PC-9 (cell line): Measurements from ENCODE around the gene ANO2. TPM values are rescaled to one million over a fixed set of nuclear protein-coding genes. Genes with fewer than 3 reads are reported as not detected.

Source experiments
- BruUV-seq: library from RNA; stranded (reverse); fragments of 400-500 nt; replicated peaks from 2 replicates; lab custom pipeline; 2021; lab: Mats Ljungman, UMichigan
- CTCF ChIA-PET: fragments of 300-600 bp; sonication (Branson Sonifier 250); formaldehyde crosslinking; loops from one replicate; lab custom pipeline; 2022; ENCODE audit warnings: antibody characterized with exemption; lab: Charles Lee
- POLR2A ChIA-PET: fragments of 300-600 bp; sonication (Branson Sonifier 250); formaldehyde crosslinking; loops from one replicate; lab custom pipeline; 2022; ENCODE audit warnings: antibody characterized with exemption; ENCODE audit not compliant: unreplicated experiment; lab: Charles Lee
- DNase-seq, 2 experiments: peaks; one replicate each; pipeline versions ENCODE4 v3.0.0 to v3.0.0-alpha.2; 2015 to 2022; ENCODE audit warnings: mixed read lengths in 1 of 2
- H2AFZ ChIP-seq: fragments of 200-600 bp; sonication (generic); 2 replicates; pipeline ENCODE4 v1.8.1; 2017; ENCODE audit warnings: antibody characterized with exemption
- H3F3A ChIP-seq: fragments of 200-600 bp; sonication (generic); 2 replicates; pipeline ENCODE4 v1.8.1; 2017; ENCODE audit warnings: antibody characterized with exemption, mild to moderate bottlenecking, low read depth; ENCODE audit not compliant: insufficient read depth
- H3K27ac ChIP-seq: fragments of 200-600 bp; sonication (generic); 2 replicates; pipeline ENCODE4 v1.6.1; 2016; ENCODE audit warnings: mixed run types
- H3K27me3 ChIP-seq: fragments of 200-600 bp; sonication (generic); 2 replicates; pipeline ENCODE4 v1.6.1; 2016; ENCODE audit warnings: low read depth, mixed run types; ENCODE audit not compliant: insufficient read depth
- H3K36me3 ChIP-seq: fragments of 200-600 bp; sonication (generic); 2 replicates; pipeline ENCODE4 v1.6.1; 2016; ENCODE audit warnings: low read depth, mixed run types
- H3K4me1 ChIP-seq: fragments of 200-600 bp; sonication (generic); replicated peaks from 2 replicates; pipeline ENCODE4 v1.6.1; 2016; ENCODE audit warnings: mixed run types; ENCODE audit not compliant: insufficient read depth
- H3K4me2 ChIP-seq: fragments of 200-600 bp; sonication (generic); 2 replicates; pipeline ENCODE4 v1.6.1; 2017; ENCODE audit warnings: mixed run types
- H3K4me3 ChIP-seq: fragments of 200-600 bp; sonication (generic); 2 replicates; pipeline ENCODE4 v1.6.1; 2016; ENCODE audit warnings: mixed run types
- H3K79me2 ChIP-seq: fragments of 200-600 bp; sonication (generic); 2 replicates; pipeline ENCODE4 v1.6.1; 2017; ENCODE audit warnings: low read depth, mixed run types
- H3K9me2 ChIP-seq: fragments of 200-600 bp; sonication (generic); 2 replicates; pipeline ENCODE4 v1.8.1; 2017; ENCODE audit warnings: mild to moderate bottlenecking; ENCODE audit not compliant: insufficient read depth
- H3K9me3 ChIP-seq: fragments of 200-600 bp; sonication (generic); 2 replicates; pipeline ENCODE4 v1.8.1; 2016; ENCODE audit warnings: low read depth; ENCODE audit not compliant: insufficient read depth
- H4K20me1 ChIP-seq: fragments of 200-600 bp; sonication (generic); 2 replicates; pipeline ENCODE4 v1.8.1; 2017; ENCODE audit not compliant: insufficient read depth
- EZH2 ChIP-seq: fragments of 200-600 bp; sonication (generic); IDR thresholded peaks from 2 replicates; pipeline ENCODE4 v1.8.0; 2017; ENCODE audit warnings: antibody characterized with exemption, low read depth
- intact Hi-C: fragments of 100-400 bp; cut with micrococcal nuclease; formaldehyde crosslinking; loops from one replicate; pipeline ENCODE4 v1.10.0; 2022; ENCODE audit not compliant: unreplicated experiment
- total RNA-seq: library from RNA; stranded (reverse); gene quantifications from 2 replicates; pipeline ENCODE4 v1.2.3, GENCODE V29; 2021
- TF ChIP-seq, protein P1 (sequence below): fragments of 200-600 bp; sonication (generic); conservative IDR thresholded peaks from 2 replicates; pipeline ENCODE4 v1.6.1; 2017; ENCODE audit warnings: mixed run types, antibody characterized with exemption, mild to moderate bottlenecking, moderate library complexity

Gene ANO2
- total RNA-seq, 1 experiment from 2014 or later = not detected

DNA sequence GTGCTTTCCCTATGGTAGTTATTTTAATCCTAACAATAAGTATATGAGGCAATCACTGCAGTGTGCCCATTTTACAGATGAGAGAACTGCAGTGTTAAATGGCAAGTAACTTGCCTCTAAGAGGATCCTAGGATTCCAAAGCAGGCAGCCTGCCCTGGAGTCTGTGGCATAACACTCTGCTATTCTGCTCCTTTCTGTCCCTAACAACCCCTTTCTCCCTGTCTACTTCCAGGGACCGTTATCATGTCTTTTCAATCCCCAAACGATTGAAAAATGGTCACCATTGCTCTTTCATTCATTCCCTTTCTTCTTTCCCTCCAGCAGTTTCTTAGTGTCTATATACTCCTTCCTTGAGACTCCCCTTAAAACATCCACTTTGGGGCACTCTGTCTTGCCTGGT lies 1.3 kb upstream of the ANO2 start:
- Histone ChIP-seq H3K9me2 (no peaks in the 10 kb centered on the region), H2AFZ (no peak overlapping the region), H3K9me3 (no peaks in the 10 kb centered on the region), H3K27me3 (peaks cover 100% of the 10 kb centered on the region), H3K4me1 (no peaks in the 10 kb centered on the region), H3K4me3 (no peak overlapping the region), H3K79me2 (no peaks in the 10 kb centered on the region), H3K27ac (no peak overlapping the region), H3K36me3 (no peaks in the 10 kb centered on the region), H3K4me2 (no peak overlapping the region), H3F3A (no peaks in the 10 kb centered on the region), H4K20me1 (no peaks in the 10 kb centered on the region)
- TF ChIP-seq EZH2 = no peak
- TF ChIP-seq, protein P1, sequence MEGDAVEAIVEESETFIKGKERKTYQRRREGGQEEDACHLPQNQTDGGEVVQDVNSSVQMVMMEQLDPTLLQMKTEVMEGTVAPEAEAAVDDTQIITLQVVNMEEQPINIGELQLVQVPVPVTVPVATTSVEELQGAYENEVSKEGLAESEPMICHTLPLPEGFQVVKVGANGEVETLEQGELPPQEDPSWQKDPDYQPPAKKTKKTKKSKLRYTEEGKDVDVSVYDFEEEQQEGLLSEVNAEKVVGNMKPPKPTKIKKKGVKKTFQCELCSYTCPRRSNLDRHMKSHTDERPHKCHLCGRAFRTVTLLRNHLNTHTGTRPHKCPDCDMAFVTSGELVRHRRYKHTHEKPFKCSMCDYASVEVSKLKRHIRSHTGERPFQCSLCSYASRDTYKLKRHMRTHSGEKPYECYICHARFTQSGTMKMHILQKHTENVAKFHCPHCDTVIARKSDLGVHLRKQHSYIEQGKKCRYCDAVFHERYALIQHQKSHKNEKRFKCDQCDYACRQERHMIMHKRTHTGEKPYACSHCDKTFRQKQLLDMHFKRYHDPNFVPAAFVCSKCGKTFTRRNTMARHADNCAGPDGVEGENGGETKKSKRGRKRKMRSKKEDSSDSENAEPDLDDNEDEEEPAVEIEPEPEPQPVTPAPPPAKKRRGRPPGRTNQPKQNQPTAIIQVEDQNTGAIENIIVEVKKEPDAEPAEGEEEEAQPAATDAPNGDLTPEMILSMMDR = no peak
- DNase-seq = no peak
- BruUV-seq = no TSS peak
- CTCF ChIA-PET = no interaction called here
- intact Hi-C loops = no loop called here
- POLR2A ChIA-PET = no interaction called here

DNA sequence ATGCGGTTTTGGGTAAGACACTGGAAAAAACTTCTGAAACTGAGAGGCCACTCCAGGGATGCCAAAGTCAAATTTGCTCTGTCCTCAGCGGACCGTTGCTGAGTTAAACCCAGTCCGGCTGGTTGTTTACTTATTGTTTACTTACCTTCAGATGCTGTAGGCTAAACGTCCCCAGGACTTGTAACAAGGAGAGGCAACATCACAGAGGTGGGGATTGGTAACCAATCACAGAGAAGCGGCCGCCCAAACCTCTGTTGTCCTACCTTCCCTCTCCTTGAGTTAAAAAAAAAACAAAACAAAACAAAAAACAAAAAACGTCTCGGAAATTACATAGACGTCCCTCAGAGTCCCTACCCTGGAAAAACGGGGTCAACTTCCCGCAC lies 380 bp downstream of the ANO2 start:
- H2AFZ ChIP-seq = no peak overlapping the region
- H3K4me3 ChIP-seq = no peak overlapping the region

DNA sequence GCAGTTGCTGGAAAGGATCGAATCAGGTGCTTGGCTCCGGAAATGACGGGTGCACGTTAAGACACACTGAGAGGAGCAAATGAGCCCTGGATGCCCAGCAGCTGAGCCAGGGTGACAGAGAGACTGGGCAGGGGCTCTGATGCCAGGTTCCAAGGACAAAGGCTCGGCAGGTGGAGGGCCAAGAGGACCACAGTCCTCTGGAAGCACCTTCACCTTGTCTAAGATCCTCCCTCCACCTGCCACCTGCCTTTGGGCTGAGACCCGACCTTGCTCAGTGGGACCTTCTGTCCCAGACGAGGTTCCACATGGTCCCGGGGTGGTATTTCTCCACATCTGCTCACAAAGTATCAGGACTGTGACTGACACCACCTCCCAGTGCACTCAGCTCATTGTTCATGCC lies 1.0 kb downstream of the ANO2 start:
- Histone ChIP-seq H3K9me2 (no peaks in the 10 kb centered on the region), H3K4me1 (no peaks in the 10 kb centered on the region), H4K20me1 (no peaks in the 10 kb centered on the region), H3K9me3 (no peaks in the 10 kb centered on the region), H2AFZ (no peak overlapping the region), H3K27me3 (peaks cover 99% of the 10 kb centered on the region), H3F3A (no peaks in the 10 kb centered on the region), H3K4me3 (no peak overlapping the region), H3K27ac (no peak overlapping the region), H3K79me2 (no peaks in the 10 kb centered on the region), H3K4me2 (no peak overlapping the region), H3K36me3 (no peaks in the 10 kb centered on the region)
- CTCF ChIA-PET = no interaction called here
- intact Hi-C loops = no loop called here
- POLR2A ChIA-PET = no interaction called here
- DNase-seq = peak in 1 of 2 experiments; percentile 21
- no TSS peak for BruUV-seq
- no peak for TF ChIP-seq EZH2
- TF ChIP-seq, protein P1 = no peak

More for the DNA sequence above, 380 bp downstream of the ANO2 start:
- TF ChIP-seq EZH2 = peak; percentile 77; the same call in 1 of the 2 replicates
- TF ChIP-seq, protein P1 = no peak
- CTCF ChIA-PET = no interaction called here
- Histone ChIP-seq H3K27ac (no peak overlapping the region), H3K9me2 (no peaks in the 10 kb centered on the region), H3F3A (no peaks in the 10 kb centered on the region), H3K4me2 (no peak overlapping the region), H3K79me2 (no peaks in the 10 kb centered on the region), H4K20me1 (no peaks in the 10 kb centered on the region), H3K27me3 (peaks cover 100% of the 10 kb centered on the region), H3K9me3 (no peaks in the 10 kb centered on the region), H3K36me3 (no peaks in the 10 kb centered on the region), H3K4me1 (no peaks in the 10 kb centered on the region)
- DNase-seq = no peak
- POLR2A ChIA-PET = no interaction called here
- BruUV-seq = no TSS peak
- intact Hi-C loops = no loop called here
